ENCODE data around the gene PHF1. TPM values are rescaled to one million over a fixed set of nuclear protein-coding genes. Genes with fewer than 3 reads are reported as not detected.

The PHF1 gene
- total and polyA plus RNA-seq, 2 of the 13 experiments (the other 11 are each of a cell fraction or from before 2014, with no cell fraction given): 25.4 to 61.9 TPM

- TF ChIP-seq ZNF740 (CRISPR knock-in tag; IDR thresholded peaks at IDR 0.05) (peak; percentile 66; the same call in 1 of the 2 replicates), RFXANK (CRISPR knock-in tag; IDR thresholded peaks at IDR 0.05) (no peak), EP300 (IDR thresholded peaks at IDR 0.05; ENCODE audit: low read depth in 2 of 2, low read length in 2 of 2) (no peak), EP300 (CRISPR knock-in tag; IDR thresholded peaks at IDR 0.05; ENCODE audit: borderline replicate concordance) (no peak), RNF219 (CRISPR knock-in tag; IDR thresholded peaks at IDR 0.05) (no peak), HOXA7 (CRISPR knock-in tag; IDR thresholded peaks at IDR 0.05) (no peak), PCBP2 (optimal IDR thresholded peaks at IDR 0.05; ENCODE audit: low read depth, low read length, poor library complexity, severe bottlenecking) (no peak), TAF15 (IDR thresholded peaks at IDR 0.05; ENCODE audit: low read depth, low read length, poor library complexity, severe bottlenecking) (no peak), GATA4 (IDR thresholded peaks at IDR 0.05; ENCODE audit: borderline replicate concordance, low read depth) (0 out of 2 replicates have a peak, but pooled peaks have one; percentile 5), ARID2 (CRISPR knock-in tag; IDR thresholded peaks at IDR 0.05; ENCODE audit: borderline replicate concordance) (no peak), ZC3H13 (CRISPR knock-in tag; IDR thresholded peaks at IDR 0.05) (no peak), THAP9 (CRISPR knock-in tag; IDR thresholded peaks at IDR 0.05; ENCODE audit: borderline replicate concordance) (no peak), BATF2 (CRISPR knock-in tag; IDR thresholded peaks at IDR 0.05) (no peak), ZNF777 (CRISPR knock-in tag; IDR thresholded peaks at IDR 0.05) (no peak), MED13 (CRISPR knock-in tag; IDR thresholded peaks at IDR 0.05) (no peak), ZNF432 (CRISPR knock-in tag; IDR thresholded peaks at IDR 0.05; ENCODE audit: borderline replicate concordance) (no peak), MAX (IDR thresholded peaks at IDR 0.05) (no peak; the same call in 1 of the 2 replicates), GLMP (CRISPR knock-in tag; IDR thresholded peaks at IDR 0.05; ENCODE audit: borderline replicate concordance) (no peak), SCMH1 (CRISPR knock-in tag; IDR thresholded peaks at IDR 0.05; ENCODE audit: borderline replicate concordance) (no peak), SIX1 (CRISPR knock-in tag; IDR thresholded peaks at IDR 0.05; ENCODE audit: borderline replicate concordance) (no peak)
These were observed at the start of gene PHF1 (continued) for GRCh38 chr6:33410711-33411631.
